Mesendoderm (in vitro differentiated cells): ENCODE measurements around the gene AGFG2.
A peak's percentile ranks its signal among the peaks of the same experiment; 100 is the strongest.

Source experiments
- DNase-seq: peaks from one replicate; pipeline ENCODE4 v3.0.0; 2013
- H2AK5ac ChIP-seq: 2 replicates; pipeline ENCODE4 v1.6.1; 2013; ENCODE audit warnings: low read length, inconsistent platforms
- H2BK120ac ChIP-seq: 2 replicates; pipeline ENCODE4 v1.6.1; 2013; ENCODE audit warnings: low read depth, mild to moderate bottlenecking, low read length, moderate library complexity, mixed read lengths
- H2BK15ac ChIP-seq: replicated peaks from 2 replicates; pipeline ENCODE4 v1.6.1; 2013; ENCODE audit warnings: low read depth, mild to moderate bottlenecking, moderate library complexity
- H2BK5ac ChIP-seq: 2 replicates; pipeline ENCODE4 v1.6.1; 2013; ENCODE audit warnings: low read length, inconsistent platforms
- H3K18ac ChIP-seq: 2 replicates; pipeline ENCODE4 v1.6.1; 2013; ENCODE audit warnings: mild to moderate bottlenecking, low read length, mixed read lengths
- H3K23ac ChIP-seq: one replicate; pipeline ENCODE4 v1.6.1; 2013; ENCODE audit warnings: low read length
- H3K27ac ChIP-seq: 2 replicates; pipeline ENCODE4 v1.5.1; 2013; ENCODE audit warnings: low read depth, mild to moderate bottlenecking, inconsistent platforms, low read length, moderate library complexity
- H3K27me3 ChIP-seq: 2 replicates; pipeline ENCODE4 v1.6.1; 2013; ENCODE audit warnings: low read length, control low read depth, mild to moderate bottlenecking, inconsistent platforms; ENCODE audit not compliant: insufficient read depth, poor library complexity
- H3K36me3 ChIP-seq: 2 replicates; pipeline ENCODE4 v1.6.1; 2013; ENCODE audit warnings: low read length, inconsistent platforms; ENCODE audit not compliant: control insufficient read depth, insufficient read depth
- H3K4ac ChIP-seq: one replicate; pipeline ENCODE4 v1.6.1; 2013; ENCODE audit warnings: low read depth, mild to moderate bottlenecking, low read length, moderate library complexity
- H3K4me1 ChIP-seq: 2 replicates; pipeline ENCODE4 v1.6.1; 2013; ENCODE audit warnings: low read depth, low read length, inconsistent platforms; ENCODE audit not compliant: control insufficient read depth
- H3K4me2 ChIP-seq: 2 replicates; pipeline ENCODE4 v1.6.1; 2013; ENCODE audit warnings: low read length
- H3K4me3 ChIP-seq: 2 replicates; pipeline ENCODE4 v1.5.1; 2013; ENCODE audit warnings: mild to moderate bottlenecking, low read length
- H3K56ac ChIP-seq: one replicate; pipeline ENCODE4 v1.6.1; 2013; ENCODE audit warnings: low read length
- H3K79me1 ChIP-seq: 2 replicates; pipeline ENCODE4 v1.6.1; 2013; ENCODE audit warnings: low read length, inconsistent platforms
- H3K79me2 ChIP-seq: 2 replicates; pipeline ENCODE4 v1.6.1; 2013; ENCODE audit warnings: mild to moderate bottlenecking, low read length; ENCODE audit not compliant: control insufficient read depth, insufficient read depth
- H3K9ac ChIP-seq: 2 replicates; pipeline ENCODE4 v1.6.1; 2013; ENCODE audit warnings: low read length, inconsistent platforms
- H4K5ac ChIP-seq: one replicate; pipeline ENCODE4 v1.6.1; 2013; ENCODE audit warnings: low read length
- H4K8ac ChIP-seq: one replicate; pipeline ENCODE4 v1.6.1; 2013; ENCODE audit warnings: low read depth, mild to moderate bottlenecking, control low read depth, low read length, moderate library complexity
- WGBS: extraction: QIAGEN DNeasy Blood & Tissue Kit; methylation state at CpG from one replicate; pipeline ENCODE4 v1.1.7; 2013; ENCODE audit warnings: low lambda C conversion rate, missing lambda C conversion rate; ENCODE audit not compliant: insufficient coverage; ENCODE audit errors: extremely low coverage; 5-methylcytosine and 5-hydroxymethylcytosine counted together

AGFG2 gene

DNA sequence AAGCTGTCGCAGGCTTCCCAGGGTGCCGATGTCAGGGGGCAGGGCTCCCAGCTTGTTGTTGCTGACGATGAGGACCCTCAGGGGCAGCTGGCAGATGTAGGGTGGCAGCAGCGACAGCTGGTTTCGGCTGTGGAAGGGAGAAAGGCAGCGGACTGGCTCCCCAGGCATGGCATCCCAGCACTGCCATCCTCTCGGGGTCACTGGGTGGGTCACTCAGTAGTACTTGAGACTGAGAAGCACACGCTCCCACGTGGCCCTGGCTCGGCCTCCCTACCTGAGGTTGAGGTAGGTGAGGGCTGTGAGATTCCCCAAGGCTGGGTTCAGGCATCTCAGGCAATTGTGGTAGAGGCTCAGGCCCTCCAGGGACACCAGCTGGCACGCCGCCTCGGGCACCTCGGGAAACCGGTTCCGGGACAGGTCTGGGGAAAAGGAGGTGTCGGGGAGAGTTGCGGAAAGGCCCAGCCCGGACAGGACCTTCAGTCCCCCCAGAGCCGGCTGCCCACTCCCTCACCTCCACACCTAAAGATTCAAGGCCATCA lies 43.1 kb downstream of the AGFG2 start:
- no peaks in the 10 kb centered on the region for H3K27me3 ChIP-seq
- WGBS = no CpG with 5 or more reads among the region's 20 CpGs
- H2BK120ac ChIP-seq = no peak overlapping the region
- H3K79me2 ChIP-seq = no peaks in the 10 kb centered on the region
- no peak overlapping the region for H4K5ac ChIP-seq
- no peak overlapping the region for H3K4me2 ChIP-seq
- peaks cover 10% of the 10 kb centered on the region for H3K36me3 ChIP-seq
- H3K9ac ChIP-seq = no peak overlapping the region
- DNase-seq = no peak
- peaks cover 8% of the 10 kb centered on the region for H3K4me1 ChIP-seq
- peaks cover 10% of the 10 kb centered on the region for H3K79me1 ChIP-seq
- H3K23ac ChIP-seq = no peak overlapping the region
- no peak overlapping the region for H3K4me3 ChIP-seq
- H2AK5ac ChIP-seq = no peak overlapping the region
- no peak overlapping the region for H2BK5ac ChIP-seq
- H2BK15ac ChIP-seq = no peak overlapping the region
- H3K27ac ChIP-seq = no peak overlapping the region
- H3K4ac ChIP-seq = no peak overlapping the region
- no peak overlapping the region for H3K56ac ChIP-seq
- no peak overlapping the region for H4K8ac ChIP-seq
- H3K18ac ChIP-seq = no peak overlapping the region

GRCh38 chr7:100582650-100583049 lies 43.6 kb downstream of the AGFG2 start:
- Histone ChIP-seq H3K79me1 (peaks cover 10% of the 10 kb centered on the region), H3K56ac (no peak overlapping the region), H3K4me3 (no peak overlapping the region), H3K4me1 (peaks cover 8% of the 10 kb centered on the region), H4K8ac (no peak overlapping the region), H2BK15ac (no peak overlapping the region), H2AK5ac (no peak overlapping the region), H4K5ac (no peak overlapping the region), H3K79me2 (no peaks in the 10 kb centered on the region), H3K4ac (no peak overlapping the region), H3K4me2 (no peak overlapping the region), H3K27me3 (no peaks in the 10 kb centered on the region), H3K36me3 (peaks cover 10% of the 10 kb centered on the region), H3K9ac (no peak overlapping the region), H3K23ac (no peak overlapping the region), H3K27ac (no peak overlapping the region), H3K18ac (no peak overlapping the region), H2BK120ac (no peak overlapping the region), H2BK5ac (no peak overlapping the region)
- no CpG with 5 or more reads among the region's 11 CpGs for WGBS
- no peak for DNase-seq

GRCh38 chr7:100583132-100584053 lies 44.4 kb downstream of the AGFG2 start:
- Histone ChIP-seq H2BK15ac (no peak overlapping the region), H2AK5ac (no peak overlapping the region), H4K8ac (no peak overlapping the region), H3K56ac (peak overlapping the region; percentile 62), H2BK120ac (no peak overlapping the region), H3K23ac (no peak overlapping the region), H3K4me2 (no peak overlapping the region), H3K4me1 (peaks cover 8% of the 10 kb centered on the region), H3K36me3 (peaks cover 10% of the 10 kb centered on the region), H3K27ac (no peak overlapping the region), H2BK5ac (no peak overlapping the region), H3K4ac (no peak overlapping the region), H3K79me1 (peaks cover 10% of the 10 kb centered on the region), H4K5ac (no peak overlapping the region), H3K4me3 (no peak overlapping the region), H3K79me2 (no peaks in the 10 kb centered on the region), H3K18ac (no peak overlapping the region), H3K9ac (peak overlapping the region; percentile 7), H3K27me3 (no peaks in the 10 kb centered on the region)
- no peak for DNase-seq
- WGBS = no CpG with 5 or more reads among the region's 23 CpGs

DNA sequence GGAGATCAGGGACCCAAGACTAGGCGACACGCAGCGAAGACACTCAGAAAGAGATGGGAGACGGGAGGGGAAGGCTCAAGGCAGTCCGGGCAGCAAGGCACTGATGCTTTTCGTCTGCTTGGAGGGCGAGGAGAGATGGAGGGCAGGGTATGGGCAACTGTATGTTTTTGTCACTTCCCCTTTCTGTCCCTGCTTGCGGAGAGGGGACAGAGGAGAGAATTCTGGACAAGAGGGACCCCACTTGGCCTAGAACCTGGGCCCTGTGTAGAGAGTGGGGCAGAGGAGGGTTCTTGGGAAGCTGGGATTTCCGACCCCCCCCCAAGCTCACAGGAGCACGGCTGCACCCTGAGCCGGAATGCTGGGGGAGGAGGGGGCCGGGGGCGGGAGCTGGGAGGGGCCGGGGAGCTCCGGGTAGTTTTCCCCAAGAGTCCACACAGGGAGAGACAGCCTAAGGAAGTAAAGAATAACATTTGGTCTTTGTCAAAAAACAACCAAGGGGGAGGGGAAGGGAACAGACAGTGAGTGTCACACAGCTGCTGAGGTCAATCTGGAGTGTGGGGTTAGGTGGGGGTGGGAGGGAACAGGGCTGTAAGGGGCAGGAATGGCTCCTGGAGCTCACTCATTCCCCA lies 45.2 kb downstream of the AGFG2 start:
- H3K18ac ChIP-seq = no peak overlapping the region
- peak overlapping the region; percentile 95 for H3K4me2 ChIP-seq
- peaks cover 10% of the 10 kb centered on the region for H3K36me3 ChIP-seq
- no peak overlapping the region for H3K23ac ChIP-seq
- H3K4me1 ChIP-seq = peaks cover 8% of the 10 kb centered on the region
- H2BK120ac ChIP-seq = no peak overlapping the region
- H4K8ac ChIP-seq = no peak overlapping the region
- no peak overlapping the region for H2BK15ac ChIP-seq
- no peak overlapping the region for H3K4ac ChIP-seq
- H2AK5ac ChIP-seq = no peak overlapping the region
- no peaks in the 10 kb centered on the region for H3K79me2 ChIP-seq
- no peak overlapping the region for H4K5ac ChIP-seq
- peak; percentile 55 for DNase-seq
- peak overlapping the region; percentile 98 for H3K9ac ChIP-seq
- WGBS = no CpG with 5 or more reads among the region's 15 CpGs
- H3K56ac ChIP-seq = peak overlapping the region; percentile 62
- H3K79me1 ChIP-seq = peaks cover 10% of the 10 kb centered on the region
- no peak overlapping the region for H3K4me3 ChIP-seq
- peak overlapping the region; percentile 6 for H3K27ac ChIP-seq
- H3K27me3 ChIP-seq = no peaks in the 10 kb centered on the region
- no peak overlapping the region for H2BK5ac ChIP-seq

GRCh38 chr7:100584683-100585510 lies 45.9 kb downstream of the AGFG2 start:
- DNase-seq = peak; percentile 91
- H3K56ac ChIP-seq = peak overlapping the region; percentile 98
- no CpG with 5 or more reads among the region's 20 CpGs for WGBS

More at GRCh38 chr7:100584683-100585510, 45.9 kb downstream of the AGFG2 start:
- H2AK5ac ChIP-seq = no peak overlapping the region
- H3K23ac ChIP-seq = no peak overlapping the region
- no peak overlapping the region for H2BK15ac ChIP-seq
- H3K4me3 ChIP-seq = peak overlapping the region; percentile 93
- H2BK120ac ChIP-seq = no peak overlapping the region
- peak overlapping the region; percentile 98 for H3K9ac ChIP-seq
- H3K79me2 ChIP-seq = no peaks in the 10 kb centered on the region
- peak overlapping the region; percentile 95 for H3K4me2 ChIP-seq
- H3K27me3 ChIP-seq = no peaks in the 10 kb centered on the region
- H4K5ac ChIP-seq = no peak overlapping the region
- no peak overlapping the region for H2BK5ac ChIP-seq
- H3K4ac ChIP-seq = no peak overlapping the region
- peaks cover 13% of the 10 kb centered on the region for H3K4me1 ChIP-seq
- H3K27ac ChIP-seq = peak overlapping the region; percentile 6
- peaks cover 10% of the 10 kb centered on the region for H3K36me3 ChIP-seq
- no peak overlapping the region for H4K8ac ChIP-seq
- H3K18ac ChIP-seq = no peak overlapping the region
- peaks cover 10% of the 10 kb centered on the region for H3K79me1 ChIP-seq
